SK-N-SH (cell line): ENCODE measurements around the gene ARHGAP10. TPM values are rescaled to one million over a fixed set of nuclear protein-coding genes. Genes with fewer than 3 reads are reported as not detected.

ENCODE experiments used
- CTCF ChIA-PET: fragments of 300-600, 350-600 bp; formaldehyde crosslinking; extraction: SDS; loops from one replicate; lab custom pipeline; 2021; lab: Yijun Ruan, JAX
- POLR2A ChIA-PET: fragments of 350-600 bp; sonication (Branson Sonifier 250); formaldehyde crosslinking; extraction: SDS; loops from one replicate; lab custom pipeline; 2020; ENCODE audit warnings: antibody characterized with exemption, inconsistent platforms; lab: Yijun Ruan, JAX
- DNase-seq: peaks from one replicate; pipeline ENCODE4 v3.0.0; 2012
- H2AFZ ChIP-seq: fragments of 200-600 bp; sonication (generic); 2 replicates; pipeline ENCODE4 v1.8.1; 2016; ENCODE audit warnings: antibody characterized with exemption, mild to moderate bottlenecking, low read depth
- H3F3A ChIP-seq: fragments of 200-600 bp; sonication (generic); replicated peaks from 2 replicates; pipeline ENCODE3; 2016; ENCODE audit warnings: antibody characterized with exemption, mild to moderate bottlenecking; ENCODE audit not compliant: insufficient read depth
- H3K27ac ChIP-seq, 2 experiments: fragments of 200-500 bp in 1 of 2; fragments of 200-600 bp in 1 of 2; sonication (Bioruptor generic) in 1 of 2; sonication (generic), shearing (Covaris generic) in 1 of 2; 2 replicates each; pipeline versions ENCODE4 v1.5.1 to v1.6.1; 2014 to 2016; ENCODE audit warnings: low read depth in 2 of 2, inconsistent platforms in 1 of 2, low read length in 1 of 2, mild to moderate bottlenecking in 1 of 2, mixed read lengths in 1 of 2
- H3K27me3 ChIP-seq: fragments of 200-600 bp; sonication (generic), shearing (Covaris generic); 2 replicates; pipeline ENCODE4 v1.6.1; 2016; ENCODE audit warnings: mixed run types; ENCODE audit not compliant: insufficient read depth
- H3K36me3 ChIP-seq, 2 experiments: fragments of 200-500 bp in 1 of 2; fragments of 200-600 bp in 1 of 2; sonication (Bioruptor generic) in 1 of 2; sonication (generic) in 1 of 2; replicated peaks in 1 of 2; 2 replicates each; pipeline versions ENCODE3 to v1.5.1; 2014 to 2016; ENCODE audit warnings: low read length in 1 of 2, mild to moderate bottlenecking in 1 of 2; ENCODE audit not compliant: insufficient read depth in 2 of 2, control insufficient read depth in 1 of 2
- H3K4me1 ChIP-seq, 2 experiments: fragments of 200-500 bp in 1 of 2; fragments of 200-600 bp in 1 of 2; sonication (Bioruptor generic) in 1 of 2; sonication (generic), shearing (Covaris generic) in 1 of 2; 2 replicates each; pipeline versions ENCODE4 v1.5.1 to v1.6.1; 2014 to 2016; ENCODE audit warnings: low read depth in 1 of 2, low read length in 1 of 2, mixed run types in 1 of 2; ENCODE audit not compliant: insufficient read depth in 2 of 2, control insufficient read depth in 1 of 2
- H3K4me2 ChIP-seq: fragments of 200-600 bp; sonication (generic), shearing (Covaris generic); 2 replicates; pipeline ENCODE4 v1.6.1; 2017; ENCODE audit warnings: mixed run types
- H3K4me3 ChIP-seq, 2 experiments: fragments of 200-500 bp in 1 of 2; fragments of 200-600 bp in 1 of 2; sonication (Bioruptor generic) in 1 of 2; sonication (generic), shearing (Covaris generic) in 1 of 2; 2 replicates each; pipeline versions ENCODE4 v1.5.1 to v1.8.1; 2014 to 2016; ENCODE audit warnings: low read depth in 2 of 2, inconsistent platforms in 1 of 2, low read length in 1 of 2, mild to moderate bottlenecking in 1 of 2, mixed read lengths in 1 of 2, moderate library complexity in 1 of 2
- H3K79me2 ChIP-seq: fragments of 200-600 bp; sonication (generic); 2 replicates; pipeline ENCODE4 v1.8.1; 2017; ENCODE audit warnings: mild to moderate bottlenecking; ENCODE audit not compliant: insufficient read depth
- H3K9ac ChIP-seq: fragments of 200-600 bp; sonication (generic); 2 replicates; pipeline ENCODE4 v1.6.1; 2017; ENCODE audit warnings: mixed run types
- H3K9me2 ChIP-seq: fragments of 200-600 bp; sonication (generic); 2 replicates; pipeline ENCODE4 v1.6.1; 2017; ENCODE audit warnings: mixed run types
- H3K9me3 ChIP-seq: fragments of 200-600 bp; sonication (generic); 2 replicates; pipeline ENCODE4 v1.6.1; 2017; ENCODE audit warnings: mixed run types, mild to moderate bottlenecking, moderate library complexity
- H4K20me1 ChIP-seq: fragments of 200-600 bp; sonication (generic); 2 replicates; pipeline ENCODE4 v1.6.1; 2017; ENCODE audit warnings: mild to moderate bottlenecking, mixed run types; ENCODE audit not compliant: insufficient read depth
- CHD2 ChIP-seq: fragments of 150-350 bp; IDR thresholded peaks from 2 replicates; pipeline ENCODE4 v1.6.1; 2018; ENCODE audit warnings: low read length; ENCODE audit not compliant: partially characterized antibody
- ELF1 ChIP-seq: IDR thresholded peaks from 2 replicates; pipeline ENCODE4 v1.4.0; 2012
- EZH2phosphoT487 ChIP-seq: fragments of 200-600 bp; sonication (generic); IDR thresholded peaks from 2 replicates; pipeline ENCODE4 v1.6.1; 2017; ENCODE audit warnings: low read depth, mixed run types, mild to moderate bottlenecking, antibody characterized with exemption, moderate library complexity, borderline replicate concordance
- FOXJ3 ChIP-seq: sonication (generic); formaldehyde crosslinking; IDR thresholded peaks from 2 replicates; pipeline ENCODE4 v1.5.1; 2020; ENCODE audit warnings: mild to moderate bottlenecking, missing genetic modification reagents
- JUND ChIP-seq: IDR thresholded peaks from 2 replicates; pipeline ENCODE4 v1.4.0; 2012
- MEF2A ChIP-seq: IDR thresholded peaks from 2 replicates; pipeline ENCODE4 v1.4.0; 2012; ENCODE audit warnings: low read depth, borderline replicate concordance
- MXI1 ChIP-seq: IDR thresholded peaks from 2 replicates; pipeline ENCODE4 v1.6.1; 2012; ENCODE audit warnings: mild to moderate bottlenecking, low read depth, low read length, improper control_type of control experiment
- NRF1 ChIP-seq: IDR thresholded peaks from 2 replicates; pipeline ENCODE4 v1.6.1; 2012; ENCODE audit warnings: low read depth, mild to moderate bottlenecking, low read length
- RAD21 ChIP-seq: IDR thresholded peaks from 2 replicates; pipeline ENCODE4 v1.6.1; 2012; ENCODE audit warnings: mild to moderate bottlenecking, low read length
- SIN3A ChIP-seq: IDR thresholded peaks from 2 replicates; pipeline ENCODE4 v1.6.1; 2012; ENCODE audit warnings: low read depth, mild to moderate bottlenecking, low read length, moderate library complexity, borderline replicate concordance
- SMC3 ChIP-seq: IDR thresholded peaks from 2 replicates; pipeline ENCODE4 v1.6.1; 2012; ENCODE audit warnings: low read depth, low read length, improper control_type of control experiment
- TAF1 ChIP-seq: IDR thresholded peaks from 2 replicates; pipeline ENCODE4 v1.6.1; 2012; ENCODE audit warnings: low read depth, mild to moderate bottlenecking, low read length, moderate library complexity, borderline replicate concordance
- TCF12 ChIP-seq: IDR thresholded peaks from 2 replicates; pipeline ENCODE4 v1.4.0; 2012
- TEAD4 ChIP-seq: IDR thresholded peaks from 2 replicates; pipeline ENCODE4 v1.4.0; 2012; ENCODE audit warnings: mild to moderate bottlenecking, borderline replicate concordance; ENCODE audit not compliant: insufficient read depth
- YY1 ChIP-seq: IDR thresholded peaks from 2 replicates; pipeline ENCODE4 v1.4.0; 2012; ENCODE audit warnings: low read depth, mild to moderate bottlenecking
- WGBS: methylation state at CpG from one replicate; pipeline ENCODE4 v1.1.6; 2017; ENCODE audit warnings: low lambda C conversion rate; 5-methylcytosine and 5-hydroxymethylcytosine counted together
- polyA plus RNA-seq, 3 experiments: library from polyadenylated mRNA; depleted of rRNA; stranded (reverse); fragments of >200 nt; gene quantifications; 2 replicates each; pipeline ENCODE4 v1.2.3, GENCODE V29; 2012
- TF ChIP-seq, protein P1 (sequence below): IDR thresholded peaks from 2 replicates; pipeline ENCODE4 v1.6.1; 2012; ENCODE audit warnings: mild to moderate bottlenecking, low read depth, low read length, moderate library complexity
- TF ChIP-seq, protein P2 (sequence below): IDR thresholded peaks from 2 replicates; pipeline ENCODE4 v1.4.0; 2012; ENCODE audit warnings: low read depth
- TF ChIP-seq, protein P3 (sequence below): fragments of 150-350 bp; IDR thresholded peaks from 2 replicates; pipeline ENCODE4 v1.6.1; 2017; ENCODE audit warnings: antibody characterized with exemption, low read length, low read depth, borderline replicate concordance
- TF ChIP-seq, protein P4 (sequence below): fragments of 150-350 bp; IDR thresholded peaks from 2 replicates; pipeline ENCODE4 v1.6.1; 2016; ENCODE audit warnings: mild to moderate bottlenecking, low read depth, low read length

Gene ARHGAP10
- polyA plus RNA-seq, 1 of the 3 experiments (the other 2 are of a cell fraction): 15.1 TPM

DNA sequence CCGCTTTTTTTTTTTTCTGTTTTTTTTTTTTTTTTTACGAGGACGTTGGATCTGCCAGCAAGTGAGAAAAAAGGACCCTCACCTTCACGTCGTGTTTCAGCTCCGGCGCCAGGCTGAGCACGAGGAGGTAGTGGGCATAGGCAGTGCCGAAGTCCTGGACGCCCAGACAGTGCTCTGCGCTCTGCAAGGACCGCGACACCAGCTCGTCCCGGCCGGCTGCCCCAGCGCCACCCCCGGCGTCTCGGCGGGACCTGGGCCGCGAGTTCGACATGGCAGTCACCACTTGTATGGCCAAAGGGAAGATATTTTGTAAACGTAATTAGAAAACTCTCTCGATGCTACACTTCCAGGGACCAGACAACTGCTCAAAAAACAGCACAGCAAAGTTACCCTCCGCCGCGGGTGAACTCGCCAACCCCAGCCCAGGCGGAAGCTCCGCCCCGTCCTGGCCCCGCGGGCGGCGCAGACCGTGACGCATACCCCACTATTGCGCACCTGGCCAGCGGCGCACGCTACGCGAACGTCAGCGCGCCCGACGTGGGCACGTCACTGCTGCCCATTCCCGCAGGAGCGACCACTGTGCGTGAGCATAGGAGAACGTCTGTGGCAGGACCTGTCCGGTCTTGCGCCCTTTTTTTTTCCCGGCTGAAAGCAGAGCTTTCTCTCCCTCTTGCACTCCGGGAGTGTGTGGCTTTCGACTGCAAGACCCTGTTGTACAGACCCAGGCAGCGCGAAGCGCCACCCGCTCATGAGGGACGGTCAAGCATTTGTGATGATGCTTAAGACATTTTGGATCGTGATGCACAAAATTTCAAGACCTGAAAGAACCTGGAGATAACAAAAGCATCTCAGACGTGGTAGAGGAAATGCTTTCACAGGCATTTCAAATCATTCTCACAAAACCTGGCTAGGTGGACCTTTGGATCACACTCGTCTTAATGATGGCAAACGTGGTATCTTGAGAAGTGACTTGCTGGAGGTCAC is 47.9 kb upstream of the ARHGAP10 start, which contains the start of gene PRMT9 (continued):
- TF ChIP-seq FOXJ3 (no peak; the same call in 1 of the 2 replicates), MXI1 (peak; percentile 60), YY1 (no peak; the same call in 1 of the 2 replicates), TAF1 (peak; percentile 93), EZH2phosphoT487 (no peak), JUND (no peak), RAD21 (peak; percentile 1; the same call in 1 of the 2 replicates)
- TF ChIP-seq, protein P1, sequence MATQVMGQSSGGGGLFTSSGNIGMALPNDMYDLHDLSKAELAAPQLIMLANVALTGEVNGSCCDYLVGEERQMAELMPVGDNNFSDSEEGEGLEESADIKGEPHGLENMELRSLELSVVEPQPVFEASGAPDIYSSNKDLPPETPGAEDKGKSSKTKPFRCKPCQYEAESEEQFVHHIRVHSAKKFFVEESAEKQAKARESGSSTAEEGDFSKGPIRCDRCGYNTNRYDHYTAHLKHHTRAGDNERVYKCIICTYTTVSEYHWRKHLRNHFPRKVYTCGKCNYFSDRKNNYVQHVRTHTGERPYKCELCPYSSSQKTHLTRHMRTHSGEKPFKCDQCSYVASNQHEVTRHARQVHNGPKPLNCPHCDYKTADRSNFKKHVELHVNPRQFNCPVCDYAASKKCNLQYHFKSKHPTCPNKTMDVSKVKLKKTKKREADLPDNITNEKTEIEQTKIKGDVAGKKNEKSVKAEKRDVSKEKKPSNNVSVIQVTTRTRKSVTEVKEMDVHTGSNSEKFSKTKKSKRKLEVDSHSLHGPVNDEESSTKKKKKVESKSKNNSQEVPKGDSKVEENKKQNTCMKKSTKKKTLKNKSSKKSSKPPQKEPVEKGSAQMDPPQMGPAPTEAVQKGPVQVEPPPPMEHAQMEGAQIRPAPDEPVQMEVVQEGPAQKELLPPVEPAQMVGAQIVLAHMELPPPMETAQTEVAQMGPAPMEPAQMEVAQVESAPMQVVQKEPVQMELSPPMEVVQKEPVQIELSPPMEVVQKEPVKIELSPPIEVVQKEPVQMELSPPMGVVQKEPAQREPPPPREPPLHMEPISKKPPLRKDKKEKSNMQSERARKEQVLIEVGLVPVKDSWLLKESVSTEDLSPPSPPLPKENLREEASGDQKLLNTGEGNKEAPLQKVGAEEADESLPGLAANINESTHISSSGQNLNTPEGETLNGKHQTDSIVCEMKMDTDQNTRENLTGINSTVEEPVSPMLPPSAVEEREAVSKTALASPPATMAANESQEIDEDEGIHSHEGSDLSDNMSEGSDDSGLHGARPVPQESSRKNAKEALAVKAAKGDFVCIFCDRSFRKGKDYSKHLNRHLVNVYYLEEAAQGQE: peak; percentile 46; the same call in 1 of the 2 replicates
- TF ChIP-seq, protein P2, sequence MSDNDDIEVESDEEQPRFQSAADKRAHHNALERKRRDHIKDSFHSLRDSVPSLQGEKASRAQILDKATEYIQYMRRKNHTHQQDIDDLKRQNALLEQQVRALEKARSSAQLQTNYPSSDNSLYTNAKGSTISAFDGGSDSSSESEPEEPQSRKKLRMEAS: peak; percentile 20; the same call in 1 of the 2 replicates
- TF ChIP-seq, all 33 proteins: peak for 13

DNA sequence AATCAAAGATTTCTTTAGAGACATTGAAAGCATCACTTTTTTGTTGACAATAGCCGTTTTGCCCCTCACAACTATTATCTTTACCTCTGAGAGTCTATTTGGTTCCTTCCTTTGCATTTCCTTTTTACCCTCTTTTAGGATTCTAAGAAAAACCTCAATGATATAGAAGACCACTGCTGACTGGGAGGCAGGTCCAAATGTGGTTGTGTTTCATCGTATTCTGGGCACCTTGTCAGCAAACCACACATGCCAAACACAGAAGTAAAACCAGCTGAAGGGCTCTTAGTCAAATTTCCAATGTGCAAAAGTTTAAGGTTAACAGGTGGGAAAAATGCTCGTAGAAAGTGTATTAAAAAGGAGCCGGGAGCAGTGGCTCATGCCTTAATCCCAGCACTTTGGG is 42.8 kb upstream of the ARHGAP10 start:
- Histone ChIP-seq H3K9ac (no peak overlapping the region), H3K4me1 (peaks cover 0 to 2% of the 10 kb centered on the region in 2 experiments; a peak in 1 of 4 replicates), H3K9me3 (no peaks in the 10 kb centered on the region), H3K36me3 (no peaks in the 10 kb centered on the region), H3K4me3 (no peak overlapping the region), H3F3A (no peaks in the 10 kb centered on the region), H2AFZ (no peak overlapping the region), H3K4me2 (no peak overlapping the region)
- DNase-seq: no peak
- TF ChIP-seq RAD21 (no peak), SMC3 (no peak), EZH2phosphoT487 (no peak), ELF1 (no peak), NRF1 (no peak), JUND (no peak), TCF12 (no peak), TEAD4 (no peak), MEF2A (no peak), CHD2 (no peak), SIN3A (no peak), TAF1 (no peak)
- TF ChIP-seq, protein P3, sequence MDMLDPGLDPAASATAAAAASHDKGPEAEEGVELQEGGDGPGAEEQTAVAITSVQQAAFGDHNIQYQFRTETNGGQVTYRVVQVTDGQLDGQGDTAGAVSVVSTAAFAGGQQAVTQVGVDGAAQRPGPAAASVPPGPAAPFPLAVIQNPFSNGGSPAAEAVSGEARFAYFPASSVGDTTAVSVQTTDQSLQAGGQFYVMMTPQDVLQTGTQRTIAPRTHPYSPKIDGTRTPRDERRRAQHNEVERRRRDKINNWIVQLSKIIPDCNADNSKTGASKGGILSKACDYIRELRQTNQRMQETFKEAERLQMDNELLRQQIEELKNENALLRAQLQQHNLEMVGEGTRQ: no peak
- TF ChIP-seq, protein P4, sequence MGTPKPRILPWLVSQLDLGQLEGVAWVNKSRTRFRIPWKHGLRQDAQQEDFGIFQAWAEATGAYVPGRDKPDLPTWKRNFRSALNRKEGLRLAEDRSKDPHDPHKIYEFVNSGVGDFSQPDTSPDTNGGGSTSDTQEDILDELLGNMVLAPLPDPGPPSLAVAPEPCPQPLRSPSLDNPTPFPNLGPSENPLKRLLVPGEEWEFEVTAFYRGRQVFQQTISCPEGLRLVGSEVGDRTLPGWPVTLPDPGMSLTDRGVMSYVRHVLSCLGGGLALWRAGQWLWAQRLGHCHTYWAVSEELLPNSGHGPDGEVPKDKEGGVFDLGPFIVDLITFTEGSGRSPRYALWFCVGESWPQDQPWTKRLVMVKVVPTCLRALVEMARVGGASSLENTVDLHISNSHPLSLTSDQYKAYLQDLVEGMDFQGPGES: no peak
- TF ChIP-seq, protein P2: no peak
- TF ChIP-seq, all 33 proteins: peak for 0
- 63% methylated on average over 4 of the region's 4 CpGs for WGBS
- Histone ChIP-seq H4K20me1 (no peaks in the 10 kb centered on the region), H3K79me2 (no peaks in the 10 kb centered on the region), H3K27me3 (no peaks in the 10 kb centered on the region), H3K9me2 (no peaks in the 10 kb centered on the region), H3K27ac (no peak overlapping the region)
- ChIA-PET POLR2A (no interaction called here), CTCF (interaction anchor here (3.9 kb wide), 1 partner anchor 177 kb away, joined by 25 read pairs; no protein-coding TSS in a partner anchor)
